SK-N-SH (cell line): ENCODE results near the gene SETD1B.

ENCODE experiments used
- CTCF ChIP-seq: fragments of 200-600 bp; sonication (generic); IDR thresholded peaks from 2 replicates; pipeline ENCODE4 v1.6.1; 2017; ENCODE audit warnings: antibody characterized with exemption, mild to moderate bottlenecking, moderate library complexity
- TAF1 ChIP-seq: IDR thresholded peaks from 2 replicates; pipeline ENCODE4 v1.6.1; 2012; ENCODE audit warnings: low read depth, mild to moderate bottlenecking, low read length, moderate library complexity, borderline replicate concordance

DNA sequence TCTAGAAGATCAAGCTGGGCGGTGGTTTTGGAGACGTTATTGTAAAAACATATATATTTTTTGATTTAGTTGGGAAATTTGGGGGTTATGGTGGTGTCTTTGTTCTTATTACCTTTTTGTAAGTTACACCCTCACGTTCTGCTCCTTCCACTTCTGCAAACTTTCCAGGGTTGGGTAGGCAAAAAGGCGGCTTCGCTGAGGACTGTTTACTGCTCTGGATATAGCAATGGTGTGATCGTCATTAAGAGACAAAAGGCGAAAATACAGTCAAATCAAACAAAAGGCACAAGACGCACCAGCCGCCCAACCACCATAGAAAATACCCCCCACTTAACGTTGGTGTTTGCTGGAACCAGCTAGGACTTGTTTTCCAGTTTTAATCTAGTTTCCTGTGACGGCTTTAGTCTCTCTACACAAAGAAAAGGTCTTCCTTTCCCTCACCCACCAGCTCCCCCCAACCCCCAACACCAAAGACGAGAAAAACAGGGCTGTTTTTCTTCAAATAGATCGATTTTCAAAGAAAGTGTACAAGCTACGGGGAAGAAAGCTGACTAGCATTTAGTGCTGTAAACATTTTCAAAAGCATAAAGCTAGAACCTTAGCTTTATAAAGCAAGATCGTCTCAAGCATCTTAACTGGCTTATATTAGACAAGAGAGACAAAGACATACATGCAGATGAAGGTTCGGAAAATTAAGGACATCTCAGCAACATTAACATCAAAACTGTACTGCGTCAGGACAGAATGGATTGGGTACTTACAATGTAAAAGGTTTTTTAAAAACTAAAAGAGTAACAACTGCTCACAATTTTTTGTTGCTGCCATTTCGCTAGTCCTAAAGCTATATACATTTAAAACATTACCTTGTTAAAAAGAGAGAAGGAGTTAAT, 2.0 kb upstream of the SETD1B start:
- TF ChIP-seq TAF1: no peak; the same call in 1 of the 2 replicates
- no peak for TF ChIP-seq CTCF
